ENCODE measurements around the gene SUSD3.

Gene SUSD3

DNA sequence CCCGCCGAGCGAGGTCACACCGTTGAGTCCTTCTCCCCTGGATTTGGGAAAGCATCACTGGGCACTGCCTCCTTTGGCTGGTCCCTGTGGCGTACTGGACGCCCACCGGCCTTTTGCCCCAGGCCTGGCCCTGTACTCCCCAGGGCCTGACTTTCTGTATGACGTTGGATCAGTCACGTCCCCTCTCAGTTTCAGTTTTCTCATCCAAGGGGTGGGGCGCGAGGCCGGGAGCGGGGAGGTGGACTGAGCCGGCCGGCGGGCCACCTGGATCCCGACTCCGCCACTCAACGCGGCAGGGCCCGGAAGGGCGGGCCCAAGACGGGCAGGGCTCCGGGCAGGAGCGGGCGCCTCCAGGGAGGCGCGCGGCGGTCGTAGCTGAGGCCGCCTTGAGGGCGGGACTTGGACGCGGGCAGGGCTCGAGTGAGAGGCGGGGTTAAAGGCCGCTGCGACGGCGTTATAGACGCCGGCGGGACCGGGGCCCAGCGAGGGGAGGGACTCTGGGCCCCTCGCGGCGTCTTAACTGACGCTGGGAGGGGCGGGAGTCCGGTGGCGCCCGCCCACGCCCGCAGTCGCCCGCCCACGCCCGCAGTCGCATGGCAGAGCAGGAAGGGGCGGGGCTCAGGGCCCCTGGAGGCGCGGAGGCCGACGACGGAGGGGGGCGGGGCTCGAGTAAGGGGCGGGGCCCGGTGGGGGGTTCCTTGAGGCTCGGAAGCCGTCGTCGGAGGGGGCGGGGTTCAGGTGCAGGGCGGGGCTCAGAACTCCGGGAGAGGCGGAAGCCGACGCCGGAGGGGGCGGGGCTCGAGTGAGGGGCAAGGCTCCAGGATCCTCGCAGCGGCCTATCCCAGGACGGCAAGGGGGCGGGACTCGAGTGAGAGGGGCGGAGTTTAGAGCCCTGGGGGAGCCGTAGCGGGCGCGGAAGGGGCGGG lies 37.0 kb downstream of the SUSD3 start:
- H3K4me3 ChIP-seq (replicated peaks; ENCODE audit: low read depth, low read length) = peak overlapping the region; percentile 50
- DNase-seq (ENCODE audit: low read depth) = peak; percentile 99
- TF ChIP-seq, protein P1, sequence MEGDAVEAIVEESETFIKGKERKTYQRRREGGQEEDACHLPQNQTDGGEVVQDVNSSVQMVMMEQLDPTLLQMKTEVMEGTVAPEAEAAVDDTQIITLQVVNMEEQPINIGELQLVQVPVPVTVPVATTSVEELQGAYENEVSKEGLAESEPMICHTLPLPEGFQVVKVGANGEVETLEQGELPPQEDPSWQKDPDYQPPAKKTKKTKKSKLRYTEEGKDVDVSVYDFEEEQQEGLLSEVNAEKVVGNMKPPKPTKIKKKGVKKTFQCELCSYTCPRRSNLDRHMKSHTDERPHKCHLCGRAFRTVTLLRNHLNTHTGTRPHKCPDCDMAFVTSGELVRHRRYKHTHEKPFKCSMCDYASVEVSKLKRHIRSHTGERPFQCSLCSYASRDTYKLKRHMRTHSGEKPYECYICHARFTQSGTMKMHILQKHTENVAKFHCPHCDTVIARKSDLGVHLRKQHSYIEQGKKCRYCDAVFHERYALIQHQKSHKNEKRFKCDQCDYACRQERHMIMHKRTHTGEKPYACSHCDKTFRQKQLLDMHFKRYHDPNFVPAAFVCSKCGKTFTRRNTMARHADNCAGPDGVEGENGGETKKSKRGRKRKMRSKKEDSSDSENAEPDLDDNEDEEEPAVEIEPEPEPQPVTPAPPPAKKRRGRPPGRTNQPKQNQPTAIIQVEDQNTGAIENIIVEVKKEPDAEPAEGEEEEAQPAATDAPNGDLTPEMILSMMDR (IDR thresholded peaks at IDR 0.05; ENCODE audit: low read length, missing control alignments) = no peak

DNA sequence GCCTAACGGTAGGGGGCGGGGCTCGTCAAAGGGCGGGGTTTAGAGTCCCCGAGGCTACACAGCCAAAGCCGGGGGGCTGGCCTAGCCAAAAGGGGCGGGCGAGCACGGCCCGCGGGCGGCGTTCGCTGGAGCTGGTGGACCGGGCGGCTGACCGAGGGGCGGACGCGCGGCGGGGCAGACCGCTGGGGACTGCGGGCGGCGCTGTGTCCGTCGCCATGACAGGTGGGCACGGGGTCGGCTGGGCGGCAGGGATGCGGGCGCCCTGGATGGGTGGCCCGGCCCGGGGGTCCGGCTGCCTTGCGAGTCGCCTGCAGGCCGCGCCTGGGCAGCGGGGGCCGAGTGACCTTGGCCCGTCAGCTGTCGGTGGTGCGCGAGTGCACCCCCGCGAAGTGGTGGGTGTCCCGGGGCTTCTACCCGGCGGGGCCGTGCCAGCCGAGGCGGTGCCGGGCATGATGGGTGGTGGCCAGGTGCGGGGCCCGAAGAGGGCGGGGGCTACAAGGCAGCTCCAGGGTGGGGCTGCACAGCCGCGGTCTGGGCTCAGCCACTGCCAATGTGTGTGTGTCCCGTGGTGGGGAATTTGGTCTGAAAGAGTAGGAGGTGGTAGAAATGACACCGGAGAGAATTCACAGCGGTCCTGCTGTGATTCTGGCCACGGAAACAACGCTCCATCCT lies 37.8 kb downstream of the SUSD3 start, which contains the start of gene CARD19:
Gene CARD19, plus strand, starts transcription at position 87 of the 672 bp plus-strand sequence. Its CDS starts 129 bp downstream, at position 216.
- peak within 1 kb of the TSS; percentile 81 for H3K4me3 ChIP-seq (replicated peaks; ENCODE audit: low read depth, low read length)
- TF ChIP-seq, protein P1 (IDR thresholded peaks at IDR 0.05; ENCODE audit: low read length, missing control alignments) = no peak
- no peak for DNase-seq (ENCODE audit: low read depth)

DNA sequence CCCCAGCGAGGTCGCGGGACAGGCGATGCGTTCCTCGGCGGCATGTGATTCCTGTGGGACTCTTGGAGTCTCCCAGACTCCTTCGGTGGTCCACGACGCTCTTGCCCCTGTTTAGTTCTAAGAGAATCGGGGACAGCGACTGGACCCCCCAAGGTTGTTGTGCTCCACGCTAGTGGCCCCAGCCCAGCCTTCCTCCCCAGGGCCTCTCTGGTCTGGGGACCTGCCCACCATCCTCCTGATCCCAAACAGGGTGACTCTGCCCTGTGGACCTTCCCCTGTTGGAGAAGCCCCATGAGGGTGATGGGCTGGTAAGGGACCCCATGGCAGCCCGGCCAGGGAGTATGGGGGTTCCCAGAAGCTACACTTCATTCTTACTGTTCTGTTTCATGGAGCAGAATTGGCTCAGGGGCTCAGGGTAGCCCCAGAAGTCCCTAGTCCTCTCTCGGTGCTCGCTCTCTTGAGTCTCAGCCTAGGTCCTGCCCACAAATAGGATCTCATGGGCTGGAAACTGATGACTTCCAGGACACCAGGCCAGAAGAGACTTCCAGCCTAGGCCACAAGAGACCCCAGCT lies 38.4 kb downstream of the SUSD3 start:
- no peak for DNase-seq (ENCODE audit: low read depth)
- H3K4me3 ChIP-seq (replicated peaks; ENCODE audit: low read depth, low read length) = peak overlapping the region; percentile 81
- TF ChIP-seq, protein P1 (IDR thresholded peaks at IDR 0.05; ENCODE audit: low read length, missing control alignments) = no peak

DNA sequence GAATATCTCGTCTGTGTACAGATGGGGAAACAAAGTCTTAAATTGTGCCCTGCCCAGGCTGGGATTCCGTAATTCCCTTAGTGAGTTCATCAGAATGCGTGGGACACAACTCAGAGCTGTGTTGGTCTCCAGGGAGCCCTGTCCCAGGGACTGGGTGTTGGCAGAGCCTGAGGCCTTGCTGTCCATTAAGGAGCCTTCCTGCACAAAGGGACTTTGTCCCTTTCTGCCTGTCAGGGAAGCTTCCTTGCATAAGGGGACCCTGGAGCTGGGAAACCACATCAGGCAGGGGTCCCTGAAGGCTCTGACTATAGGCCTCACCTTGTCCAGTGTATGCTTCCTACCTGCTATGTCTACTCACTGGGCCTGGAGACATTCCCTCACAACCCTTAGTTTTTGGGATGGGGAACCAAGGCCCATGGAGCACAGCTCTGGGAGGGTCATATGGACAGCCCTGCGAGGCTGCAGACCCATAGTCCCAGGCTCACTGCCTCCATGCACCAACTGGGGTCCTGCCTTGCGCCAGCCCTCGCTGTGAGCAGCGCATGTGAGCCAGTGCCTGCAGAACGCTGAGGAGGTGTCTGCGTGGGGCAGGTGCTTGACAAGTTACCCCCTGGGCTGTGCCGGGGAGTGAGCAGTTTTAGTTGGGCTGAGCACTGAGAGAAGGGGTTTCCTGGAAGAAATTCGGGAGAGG lies 39.2 kb downstream of the SUSD3 start:
- DNase-seq (ENCODE audit: low read depth) = no peak
- TF ChIP-seq, protein P1 (IDR thresholded peaks at IDR 0.05; ENCODE audit: low read length, missing control alignments) = no peak
- H3K4me3 ChIP-seq (replicated peaks; ENCODE audit: low read depth, low read length) = peak overlapping the region; percentile 81

DNA sequence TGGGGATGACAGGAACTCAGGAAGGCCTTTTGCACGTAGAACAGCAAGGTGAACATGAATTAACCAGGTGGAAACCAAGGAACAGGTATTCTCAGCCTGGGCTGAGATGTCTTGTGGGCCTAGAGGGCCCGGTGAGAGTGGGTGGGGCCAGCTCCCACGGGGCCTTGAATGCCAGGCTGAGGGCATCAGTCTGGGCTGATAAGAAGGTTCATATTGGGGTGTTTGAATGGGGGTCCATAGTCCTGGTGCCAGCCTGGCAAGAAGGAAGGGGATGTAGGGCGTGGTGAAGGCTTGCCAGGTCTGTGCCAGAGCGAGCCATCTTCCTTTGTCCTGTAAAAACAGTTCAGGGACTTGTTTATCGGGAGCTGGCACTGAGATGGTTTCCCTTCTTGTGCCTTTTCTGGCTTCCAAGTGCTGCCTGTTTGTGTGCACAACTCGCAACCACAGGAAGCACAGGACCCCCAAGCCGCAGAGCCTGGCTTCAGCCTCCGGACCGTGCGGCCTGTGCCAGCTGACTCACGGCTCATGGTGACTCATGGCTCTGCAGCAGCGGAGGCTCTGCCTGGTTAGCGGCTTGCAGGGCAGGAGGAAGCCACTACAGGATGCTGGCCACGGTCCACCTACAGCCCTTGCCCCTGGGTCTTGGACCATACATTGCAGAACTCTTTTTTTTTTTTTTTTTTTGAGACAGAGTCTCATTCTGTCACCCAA lies 39.9 kb downstream of the SUSD3 start:
- DNase-seq (ENCODE audit: low read depth) = peak; percentile 98

More for the DNA sequence above, 39.9 kb downstream of the SUSD3 start:
- peak overlapping the region; percentile 81 for H3K4me3 ChIP-seq (replicated peaks; ENCODE audit: low read depth, low read length)
- TF ChIP-seq, protein P1 (IDR thresholded peaks at IDR 0.05; ENCODE audit: low read length, missing control alignments) = no peak

Measured in fibroblast of pulmonary artery (primary cell).